Measurements from ENCODE around the gene MGAM2. TPM values are rescaled to one million over a fixed set of nuclear protein-coding genes. Genes with fewer than 3 reads are reported as not detected.

The MGAM2 gene
- total RNA-seq, 1 donor from 2014 or later = not detected

Other genes with a start within 250 kb of the MGAM2 start
- gene OR9A4, start 195.3 kb upstream of the MGAM2 start, total RNA-seq = not detected in 2 replicates
- gene CLEC5A, start 164.7 kb upstream of the MGAM2 start, total RNA-seq = not detected in 2 replicates
- gene TAS2R38, start 137.9 kb upstream of the MGAM2 start, total RNA-seq = not detected in 2 replicates
- not detected in 2 replicates for gene MGAM, start 115.8 kb upstream of the MGAM2 start, total RNA-seq
- gene PRSS58, start 146.3 kb downstream of the MGAM2 start, total RNA-seq = not detected in 2 replicates